Fibroblast of skin of left biceps (primary cell): ENCODE measurements around the gene CALM3.

Source experiments
- DNase-seq, 2 experiments: peaks; one replicate each; pipeline ENCODE4 v3.0.0-alpha.2; 2013; ENCODE audit warnings: low read depth in 2 of 2

The CALM3 gene

DNA sequence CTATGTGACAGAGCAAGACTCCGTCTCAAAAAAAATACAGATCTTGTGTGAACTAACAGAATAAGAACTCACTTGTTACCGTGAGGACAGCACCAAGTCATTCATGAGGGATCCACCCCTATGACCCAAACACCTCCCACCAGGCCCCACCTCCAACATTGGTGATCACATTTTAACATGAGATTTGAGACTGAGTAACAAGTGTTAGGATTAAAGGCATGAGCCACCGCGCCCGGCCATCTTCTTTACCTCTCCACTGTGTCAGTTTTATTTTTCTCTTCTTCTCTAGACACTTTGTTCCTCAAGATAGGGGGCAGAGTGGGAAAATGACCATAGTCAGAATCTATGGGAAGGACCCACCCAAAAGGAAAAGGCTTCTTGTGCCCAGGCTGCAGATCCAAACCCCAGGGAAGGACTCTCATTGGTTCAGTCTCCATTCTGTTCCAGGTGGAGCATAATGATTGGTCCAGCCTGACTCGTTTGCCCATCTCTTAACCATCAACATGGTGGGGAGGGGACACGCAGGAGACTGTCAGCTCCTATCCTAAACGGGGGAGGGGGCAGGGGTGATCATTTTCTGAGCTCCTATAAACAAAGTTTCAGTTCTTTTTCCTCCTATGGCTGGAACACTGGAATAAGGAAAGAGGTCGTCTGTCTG lies 1.3 kb upstream of the CALM3 start:
- DNase-seq, result no peak

DNA sequence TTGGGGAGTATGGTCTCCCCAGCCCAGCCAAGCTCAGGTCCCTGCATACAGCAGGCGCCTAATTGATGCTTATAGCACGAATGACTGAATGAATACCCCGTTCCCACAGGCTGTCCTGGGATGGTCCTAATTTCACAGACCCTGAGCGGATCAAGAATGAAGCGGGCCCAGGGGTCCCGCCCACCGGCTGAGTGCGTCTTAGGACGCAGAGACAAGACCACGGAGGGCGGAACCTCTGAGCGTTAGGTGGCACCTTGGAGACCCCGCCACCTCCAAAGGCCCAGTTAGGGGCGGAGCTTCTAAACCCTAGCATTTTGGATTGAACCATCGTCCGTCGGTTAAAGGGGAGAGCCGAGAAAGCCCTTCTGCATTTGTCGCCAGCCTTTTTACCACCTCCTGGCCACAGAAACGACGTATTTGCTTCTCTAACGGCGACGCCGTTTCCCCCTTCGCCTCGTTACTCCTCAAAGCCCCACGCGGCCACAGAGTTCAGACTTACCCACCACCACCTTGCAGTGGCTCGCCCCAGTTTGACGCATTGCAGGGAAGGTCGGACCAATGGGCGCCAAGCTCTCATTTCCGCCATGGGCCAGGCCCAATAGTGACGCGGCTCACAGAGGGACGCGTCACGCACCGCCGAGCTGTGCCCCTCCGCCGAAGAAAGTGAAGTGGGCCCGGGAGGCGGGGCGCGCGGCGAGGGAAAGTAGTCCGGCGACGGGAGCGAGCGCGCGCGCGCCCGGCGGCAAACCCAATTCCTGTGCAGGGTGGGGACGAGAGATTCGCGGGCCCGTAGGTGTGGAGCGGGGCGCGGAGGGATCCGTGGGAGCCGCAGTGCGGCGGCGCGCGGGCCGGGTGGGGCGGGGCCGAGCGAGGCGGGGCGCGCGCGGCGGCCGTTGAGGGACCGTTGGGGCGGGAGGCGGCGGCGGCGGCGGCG lies 479 bp upstream of the CALM3 start:
- peak; percentile 98 for DNase-seq

DNA sequence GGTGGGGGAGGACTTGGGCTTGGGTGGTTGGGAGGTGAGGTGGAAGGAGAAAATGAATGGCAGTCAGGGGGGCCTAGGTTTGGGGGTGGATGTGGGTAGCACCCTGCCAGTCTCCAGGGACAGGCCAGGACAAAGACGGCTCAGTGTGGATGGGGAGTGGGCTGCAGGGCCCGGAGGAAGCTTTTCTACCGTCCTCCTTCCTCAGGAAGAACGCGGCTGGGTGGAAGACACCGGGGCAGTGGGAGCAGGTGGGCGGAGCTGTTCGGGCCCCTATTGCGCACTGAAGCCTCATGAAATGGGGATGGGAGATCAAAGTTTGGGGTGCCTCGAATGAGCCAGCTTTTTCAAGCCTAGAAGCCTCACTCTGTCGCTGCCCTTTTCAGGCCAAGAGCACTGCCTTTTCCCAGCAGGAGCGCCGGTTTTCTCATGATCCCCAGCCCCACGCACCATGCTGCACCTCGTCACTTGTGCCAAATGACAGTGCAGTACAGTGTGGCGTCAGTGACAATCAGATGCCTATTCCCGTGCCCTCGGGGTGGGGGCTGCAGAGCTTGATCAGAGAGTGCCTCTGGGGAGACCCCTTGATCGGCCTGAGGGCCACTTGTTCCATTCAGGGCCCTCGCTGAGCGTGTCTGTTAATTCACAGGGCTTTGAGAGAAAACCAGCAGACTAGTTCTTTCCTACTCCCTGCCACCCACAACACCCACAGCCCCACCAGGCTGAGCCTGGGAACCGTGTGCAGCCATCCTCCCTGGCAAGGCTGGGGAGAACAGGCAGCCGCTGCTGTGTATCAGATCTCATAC lies 1.5 kb downstream of the CALM3 start:
- no peak for DNase-seq

DNA sequence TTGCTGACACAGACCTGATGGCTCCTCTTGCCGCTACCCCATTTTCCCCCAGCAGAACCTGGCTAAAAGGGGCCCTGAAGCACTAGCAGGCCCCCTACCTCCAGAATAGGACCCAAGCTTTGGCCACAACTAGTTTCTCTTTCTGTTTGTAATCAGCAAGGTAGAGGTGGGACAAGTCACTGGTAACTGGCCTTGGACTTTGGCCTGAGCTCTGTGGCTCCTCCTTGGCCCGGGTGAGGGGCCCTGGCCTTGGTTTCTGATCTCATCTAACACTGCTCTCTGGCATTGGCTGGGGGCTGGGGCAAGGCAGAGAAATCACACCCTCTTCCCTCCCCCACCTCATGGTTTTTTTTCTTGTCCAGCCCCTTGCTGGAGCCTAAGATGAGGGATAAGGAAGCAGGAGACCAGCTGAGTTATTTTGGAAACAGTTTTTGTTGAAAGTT lies 2.1 kb downstream of the CALM3 start:
- DNase-seq, result no peak

DNA sequence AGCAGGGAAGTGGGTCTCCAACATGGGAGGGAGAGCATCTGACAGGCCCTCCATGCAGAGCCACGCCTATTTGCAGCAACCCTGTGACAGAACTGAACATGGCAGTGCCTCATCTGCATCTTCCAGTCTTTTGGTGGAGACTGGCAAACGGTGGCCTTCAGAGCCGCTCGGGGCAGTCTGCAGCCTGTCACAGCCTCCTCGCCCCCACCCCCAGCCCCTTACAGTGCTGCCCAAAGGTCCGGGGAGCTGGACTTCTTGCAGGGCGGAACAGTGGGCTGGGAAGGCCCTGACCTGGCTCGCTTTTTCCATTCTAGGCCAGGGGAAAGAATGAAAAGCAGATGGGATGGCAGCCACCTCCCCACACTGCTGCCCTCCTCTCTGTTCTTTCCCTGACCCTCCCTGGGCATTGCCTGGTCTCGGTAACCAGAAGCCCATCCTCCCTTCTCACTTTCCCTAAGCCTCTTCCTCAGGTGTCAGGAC lies 2.7 kb downstream of the CALM3 start:
- DNase-seq, result no peak

DNA sequence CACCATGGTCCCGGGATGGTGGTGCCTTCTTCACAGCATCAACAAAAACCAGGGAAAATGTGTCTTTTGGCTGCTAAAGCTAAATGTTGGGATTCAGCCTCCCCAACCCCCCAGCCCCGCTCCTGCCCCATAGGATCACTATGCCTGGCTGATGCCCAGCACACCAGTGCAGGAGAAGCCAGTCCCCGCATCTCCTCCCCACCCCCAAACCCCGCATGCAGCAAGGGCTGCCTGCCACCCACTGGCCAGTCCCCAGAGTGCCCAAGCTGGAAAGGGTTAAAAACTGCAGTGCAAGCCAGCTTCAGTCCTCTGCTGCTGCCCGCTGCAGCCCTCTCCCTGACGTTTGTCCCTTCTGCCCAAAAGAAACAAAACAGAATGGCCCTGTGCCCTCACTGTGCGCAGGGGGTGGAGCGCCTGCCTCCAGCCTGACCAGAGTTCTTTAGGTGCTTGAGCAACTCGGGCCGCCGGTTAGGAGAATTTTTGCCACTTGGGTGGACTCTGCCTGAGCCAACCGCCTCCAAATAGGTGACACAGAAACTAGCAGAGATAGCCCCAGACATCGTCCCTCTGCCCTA lies 3.7 kb downstream of the CALM3 start:
- no peak for DNase-seq

DNA sequence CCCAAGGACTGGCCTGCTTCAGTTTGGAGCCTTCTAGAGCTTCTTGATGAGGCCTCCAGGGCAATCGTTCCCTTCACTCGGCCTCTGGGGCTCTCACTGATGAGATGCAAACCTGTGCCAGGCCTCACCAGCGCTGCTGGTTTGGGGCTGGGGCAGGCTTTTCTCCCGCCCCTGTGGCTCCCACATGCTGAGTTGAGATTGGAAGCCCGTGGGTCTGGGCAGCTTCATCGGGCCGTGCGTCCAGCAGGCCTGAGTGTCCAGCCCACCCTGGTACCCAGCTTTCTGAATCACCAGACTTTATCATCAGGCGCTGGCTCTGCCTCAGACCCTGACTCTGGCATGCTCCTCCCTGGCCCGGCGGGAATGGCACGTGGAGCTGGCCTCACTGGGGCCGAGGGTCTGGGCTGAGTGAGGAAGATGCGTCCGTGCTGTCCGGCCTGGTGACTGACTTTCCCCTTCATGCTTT lies 4.3 kb downstream of the CALM3 start:
- DNase-seq, result no peak

DNA sequence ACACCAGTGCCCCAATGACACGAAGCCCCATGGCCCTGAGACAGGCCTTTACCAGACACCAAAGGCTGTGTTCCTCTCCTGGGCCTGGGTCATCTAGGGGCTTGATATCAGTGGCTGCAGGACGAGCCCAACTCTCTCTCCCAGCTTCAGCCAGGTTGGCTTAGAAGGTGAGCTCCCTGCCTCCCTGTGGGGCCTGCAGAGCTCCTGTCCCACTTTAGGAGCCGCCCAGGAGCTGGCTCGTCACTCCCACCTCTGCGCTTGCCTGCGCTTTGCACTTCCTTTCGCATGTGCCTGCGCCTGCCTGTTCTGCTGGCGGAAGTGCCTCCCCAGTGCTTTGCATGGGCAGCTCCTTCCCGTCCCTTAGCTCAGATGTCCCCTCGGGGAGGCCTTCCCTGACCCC lies 4.9 kb downstream of the CALM3 start:
- DNase-seq, result no peak

DNA sequence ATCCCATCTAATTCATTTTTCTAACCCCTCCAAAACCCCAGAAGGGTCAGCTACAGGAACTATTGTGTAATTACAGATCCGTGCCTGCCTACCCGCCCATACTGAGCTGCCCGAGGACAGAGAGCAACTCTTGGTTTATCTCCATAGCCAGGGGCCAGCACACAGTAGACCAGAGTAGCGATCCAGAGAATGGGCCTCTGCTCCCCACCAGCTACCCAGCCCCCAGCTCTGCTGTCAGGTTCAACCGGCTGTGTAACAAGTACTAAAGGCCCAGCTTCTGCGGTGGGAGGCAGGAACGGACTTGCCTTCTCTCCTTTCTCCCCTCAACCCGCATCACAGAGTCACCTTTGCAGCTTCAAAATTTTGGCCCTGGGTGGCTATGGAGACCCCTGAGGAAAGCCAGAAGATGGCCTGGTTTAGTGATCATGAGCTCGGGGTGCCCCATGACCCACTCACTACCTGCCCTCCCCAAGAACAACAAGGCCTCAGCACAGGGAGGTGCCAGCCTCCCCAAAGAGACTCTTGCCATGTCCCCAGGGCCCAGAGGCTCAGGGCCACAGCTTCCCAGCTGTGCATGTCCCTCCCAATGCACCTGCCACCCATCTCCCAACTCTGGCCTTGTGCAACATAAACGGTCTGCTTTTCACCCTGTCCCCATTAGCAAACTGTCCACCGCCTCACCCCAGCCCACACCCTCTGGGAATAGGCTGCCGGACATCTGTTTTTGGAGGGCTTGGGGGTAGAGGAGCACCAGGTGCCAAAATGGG lies 5.7 kb downstream of the CALM3 start:
- no peak for DNase-seq

DNA sequence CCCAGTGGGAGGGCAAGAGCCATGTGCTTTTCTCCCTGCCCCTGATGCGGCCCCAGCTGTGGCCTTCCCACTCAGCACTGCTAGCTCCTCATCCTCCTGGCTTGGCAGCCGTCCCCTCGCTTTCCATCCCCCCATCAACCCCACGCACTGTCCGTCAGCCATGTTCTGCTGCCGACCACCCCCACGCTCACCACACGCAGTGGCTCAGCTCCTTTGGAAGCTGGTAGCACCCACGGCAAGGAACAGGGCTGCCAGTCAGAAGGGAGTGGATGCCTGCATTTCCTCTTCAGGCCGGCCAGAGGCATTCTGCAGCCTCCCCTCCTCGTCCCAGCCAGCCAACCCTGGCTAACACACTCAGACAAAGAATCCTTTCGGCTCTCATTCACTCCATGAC lies 6.3 kb downstream of the CALM3 start:
- no peak for DNase-seq

DNA sequence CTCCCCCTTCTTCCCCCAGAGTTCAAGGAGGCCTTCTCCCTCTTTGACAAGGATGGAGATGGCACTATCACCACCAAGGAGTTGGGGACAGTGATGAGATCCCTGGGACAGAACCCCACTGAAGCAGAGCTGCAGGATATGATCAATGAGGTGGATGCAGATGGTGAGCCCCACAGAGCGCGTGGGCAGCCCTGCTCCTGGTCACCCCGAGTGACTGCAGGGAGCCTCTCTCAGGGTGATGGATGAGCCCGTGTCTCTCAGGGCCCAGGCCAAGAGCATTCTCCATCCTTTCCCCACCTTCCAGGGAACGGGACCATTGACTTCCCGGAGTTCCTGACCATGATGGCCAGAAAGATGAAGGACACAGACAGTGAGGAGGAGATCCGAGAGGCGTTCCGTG lies 7.0 kb downstream of the CALM3 start:
- no peak for DNase-seq

DNA sequence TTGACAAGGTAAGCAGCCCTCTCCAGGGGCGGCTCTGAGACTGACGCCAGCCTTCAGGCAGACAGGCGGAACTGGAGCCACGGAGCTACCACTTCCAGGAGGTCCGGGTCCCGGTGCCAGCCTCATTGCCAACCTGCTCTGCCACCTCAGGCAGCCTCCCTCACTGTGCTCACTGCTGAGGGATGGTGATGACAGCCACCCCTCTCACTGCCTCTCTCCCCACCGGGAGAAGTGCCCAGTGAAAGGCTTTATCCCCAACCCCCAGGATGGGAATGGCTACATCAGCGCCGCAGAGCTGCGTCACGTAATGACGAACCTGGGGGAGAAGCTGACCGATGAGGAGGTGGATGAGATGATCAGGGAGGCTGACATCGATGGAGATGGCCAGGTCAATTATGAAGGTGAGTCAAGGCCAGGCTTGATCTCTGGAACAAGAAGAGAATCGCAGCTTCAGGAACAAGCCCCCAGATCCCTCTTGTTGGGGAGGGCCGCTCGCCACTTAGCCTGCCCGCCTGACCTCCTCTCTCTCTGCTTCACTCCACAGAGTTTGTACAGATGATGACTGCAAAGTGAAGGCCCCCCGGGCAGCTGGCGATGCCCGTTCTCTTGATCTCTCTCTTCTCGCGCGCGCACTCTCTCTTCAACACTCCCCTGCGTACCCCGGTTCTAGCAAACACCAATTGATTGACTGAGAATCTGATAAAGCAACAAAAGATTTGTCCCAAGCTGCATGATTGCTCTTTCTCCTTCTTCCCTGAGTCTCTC lies 7.6 kb downstream of the CALM3 start:
- no peak for DNase-seq

DNA sequence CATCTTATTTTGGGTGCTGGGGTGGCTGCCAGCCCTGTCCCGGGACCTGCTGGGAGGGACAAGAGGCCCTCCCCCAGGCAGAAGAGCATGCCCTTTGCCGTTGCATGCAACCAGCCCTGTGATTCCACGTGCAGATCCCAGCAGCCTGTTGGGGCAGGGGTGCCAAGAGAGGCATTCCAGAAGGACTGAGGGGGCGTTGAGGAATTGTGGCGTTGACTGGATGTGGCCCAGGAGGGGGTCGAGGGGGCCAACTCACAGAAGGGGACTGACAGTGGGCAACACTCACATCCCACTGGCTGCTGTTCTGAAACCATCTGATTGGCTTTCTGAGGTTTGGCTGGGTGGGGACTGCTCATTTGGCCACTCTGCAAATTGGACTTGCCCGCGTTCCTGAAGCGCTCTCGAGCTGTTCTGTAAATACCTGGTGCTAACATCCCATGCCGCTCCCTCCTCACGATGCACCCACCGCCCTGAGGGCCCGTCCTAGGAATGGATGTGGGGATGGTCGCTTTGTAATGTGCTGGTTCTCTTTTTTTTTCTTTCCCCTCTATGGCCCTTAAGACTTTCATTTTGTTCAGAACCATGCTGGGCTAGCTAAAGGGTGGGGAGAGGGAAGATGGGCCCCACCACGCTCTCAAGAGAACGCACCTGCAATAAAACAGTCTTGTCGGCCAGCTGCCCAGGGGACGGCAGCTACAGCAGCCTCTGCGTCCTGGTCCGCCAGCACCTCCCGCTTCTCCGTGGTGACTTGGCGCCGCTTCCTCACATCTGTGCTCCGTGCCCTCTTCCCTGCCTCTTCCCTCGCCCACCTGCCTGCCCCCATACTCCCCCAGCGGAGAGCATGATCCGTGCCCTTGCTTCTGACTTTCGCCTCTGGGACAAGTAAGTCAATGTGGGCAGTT lies 8.6 kb downstream of the CALM3 start:
- no peak for DNase-seq

DNA sequence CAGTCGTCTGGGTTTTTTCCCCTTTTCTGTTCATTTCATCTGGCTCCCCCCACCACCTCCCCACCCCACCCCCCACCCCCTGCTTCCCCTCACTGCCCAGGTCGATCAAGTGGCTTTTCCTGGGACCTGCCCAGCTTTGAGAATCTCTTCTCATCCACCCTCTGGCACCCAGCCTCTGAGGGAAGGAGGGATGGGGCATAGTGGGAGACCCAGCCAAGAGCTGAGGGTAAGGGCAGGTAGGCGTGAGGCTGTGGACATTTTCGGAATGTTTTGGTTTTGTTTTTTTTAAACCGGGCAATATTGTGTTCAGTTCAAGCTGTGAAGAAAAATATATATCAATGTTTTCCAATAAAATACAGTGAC lies 9.3 kb downstream of the CALM3 start:
- DNase-seq, result no peak

DNA sequence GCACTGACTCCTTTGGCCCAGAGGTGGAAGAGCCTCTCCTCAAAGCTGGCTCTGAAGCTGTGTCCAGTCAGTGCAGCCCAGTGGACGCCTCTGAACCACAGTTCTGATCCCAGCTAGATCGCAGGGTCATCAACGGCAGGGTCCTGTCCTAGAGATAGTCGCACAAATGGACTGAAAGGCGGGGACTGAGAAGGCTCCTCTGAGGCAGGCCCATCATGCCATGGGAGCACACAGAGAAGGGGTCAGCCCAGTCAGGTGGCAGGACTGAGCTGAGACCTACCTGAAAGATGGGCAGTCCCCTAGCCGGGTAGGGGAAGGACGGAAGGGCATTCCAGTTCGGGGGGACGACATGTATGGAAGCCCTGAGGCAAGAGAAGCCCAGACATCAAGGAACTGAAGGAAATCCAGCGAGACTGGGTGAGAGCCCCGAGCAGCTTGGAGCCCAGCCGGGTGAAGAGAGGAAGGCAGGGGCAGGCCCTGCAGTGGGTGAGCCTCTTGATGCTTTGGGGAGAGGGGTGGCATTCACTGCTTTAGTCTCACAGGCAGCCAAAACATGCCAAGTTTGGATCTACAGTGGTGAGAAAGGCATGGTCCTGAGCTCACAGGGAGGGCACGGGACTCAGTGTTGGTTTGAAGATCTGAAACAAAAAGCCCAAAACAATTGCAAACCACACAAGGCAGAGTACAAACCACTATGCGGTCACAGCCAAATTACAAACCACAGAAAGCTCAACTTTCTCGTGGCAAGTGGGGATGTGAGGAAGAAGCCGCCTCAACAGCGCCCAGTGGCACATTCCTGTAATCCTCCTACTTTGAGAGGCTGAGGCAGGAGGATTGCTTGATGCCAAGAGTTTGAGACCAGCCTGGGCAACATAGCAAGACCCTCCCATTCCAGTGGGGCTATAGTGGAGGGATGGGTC lies 10.0 kb downstream of the CALM3 start:
- DNase-seq, result no peak

DNA sequence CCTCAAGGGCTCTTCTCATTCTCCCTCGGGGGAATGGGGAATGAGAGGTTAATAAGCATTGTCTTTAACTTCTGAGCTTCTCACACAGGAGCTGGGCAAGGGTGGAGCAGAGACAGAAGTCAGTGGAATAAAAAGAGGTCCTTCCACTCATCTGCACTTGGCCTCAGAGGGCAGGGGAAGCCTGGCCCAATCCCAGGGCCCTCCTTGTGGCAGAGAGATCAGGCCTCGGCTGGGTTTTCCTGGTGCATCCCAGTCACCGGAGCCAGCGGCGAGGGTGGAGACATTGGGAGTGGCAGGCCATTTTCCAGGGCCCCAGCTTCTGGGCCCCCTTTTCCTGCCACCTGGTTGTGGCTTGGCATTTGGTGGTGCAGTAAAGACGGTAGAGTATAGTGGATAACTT lies 10.6 kb downstream of the CALM3 start:
- DNase-seq, result no peak

DNA sequence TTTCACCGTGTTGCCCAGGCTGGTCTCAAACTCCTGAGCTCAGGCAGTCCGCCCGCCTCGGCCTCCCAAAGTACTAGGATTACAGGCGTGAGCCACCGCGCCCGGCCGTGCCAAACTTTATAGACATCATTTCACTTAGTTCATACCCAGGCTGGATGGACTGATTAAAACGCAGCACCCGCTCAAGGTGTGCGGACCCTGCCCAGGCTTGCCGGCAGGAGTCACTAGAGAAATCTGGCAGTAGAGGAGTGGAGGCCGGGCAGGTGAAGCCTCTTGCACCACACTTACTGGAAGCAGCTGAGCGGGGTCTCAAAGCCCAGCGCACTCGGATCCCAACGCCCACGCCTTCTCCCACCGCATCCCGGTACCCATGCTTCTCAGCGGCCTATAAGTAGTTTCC lies 12.4 kb downstream of the CALM3 start:
- no peak for DNase-seq

DNA sequence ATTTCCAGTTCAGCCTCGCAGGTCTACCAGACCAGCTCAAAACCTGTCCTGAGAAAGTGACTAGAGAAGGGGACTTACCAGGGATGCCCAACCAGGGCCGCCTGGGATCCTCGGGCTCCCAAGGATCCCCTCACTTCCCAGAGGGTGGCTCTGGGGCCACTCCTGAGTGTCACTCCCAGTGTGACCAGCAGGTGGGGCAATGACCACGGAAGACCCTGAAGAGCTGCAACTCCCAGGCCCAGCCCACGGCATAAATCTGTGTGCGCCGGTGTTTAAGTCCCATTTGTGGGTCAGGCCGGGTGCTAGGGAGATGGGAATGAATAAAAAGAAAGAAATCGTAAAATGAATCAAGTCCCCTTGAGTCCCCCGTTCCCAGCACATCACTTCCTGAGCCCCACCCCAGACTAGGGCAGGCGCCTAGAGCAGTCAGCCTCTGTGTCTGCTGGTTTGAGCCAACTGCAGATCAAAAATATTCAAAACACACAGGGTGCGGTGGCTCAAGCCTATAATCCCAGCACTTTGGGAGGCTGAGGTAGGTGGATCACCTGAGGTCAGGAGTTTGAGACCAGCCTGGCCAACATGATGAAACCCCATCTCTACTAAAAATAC lies 13.1 kb downstream of the CALM3 start:
- DNase-seq, result peak in 1 of 2 experiments; percentile 40
